Measurements from ENCODE around the gene RXRA.

The RXRA gene

GRCh38 chr9:134373269-134373668 lies 47.0 kb downstream of the RXRA start:
- H3K27me3 ChIP-seq (ENCODE audit: low read length), result no peaks in the 10 kb centered on the region
- no peaks in the 10 kb centered on the region for H3K9me3 ChIP-seq (ENCODE audit: insufficient read depth, low read length)
- no peak overlapping the region for H3K27ac ChIP-seq (ENCODE audit: low read depth, low read length)
- TF ChIP-seq EZH2phosphoT487 (conservative IDR thresholded peaks at IDR 0.05; ENCODE audit: low read length), result no peak
- no peak for TF ChIP-seq CTCF (IDR thresholded peaks at IDR 0.05; ENCODE audit: insufficient read depth, low read length, poor library complexity, severe bottlenecking)
- H3K9ac ChIP-seq (ENCODE audit: low read length), result no peak overlapping the region
- no peaks in the 10 kb centered on the region for H3K79me2 ChIP-seq (ENCODE audit: insufficient read depth, low read length)
- no peak overlapping the region for H3K4me3 ChIP-seq (ENCODE audit: insufficient read depth, low read length, poor library complexity, severe bottlenecking)
- no peaks in the 10 kb centered on the region for H4K20me1 ChIP-seq (ENCODE audit: low read depth, low read length)
- no peaks in the 10 kb centered on the region for H3F3A ChIP-seq (ENCODE audit: insufficient read depth)
- no peak overlapping the region for H2AFZ ChIP-seq (ENCODE audit: low read depth, low read length, severe bottlenecking)
- H3K4me2 ChIP-seq (ENCODE audit: low read depth, low read length, poor library complexity, severe bottlenecking), result no peak overlapping the region
- H3K36me3 ChIP-seq (ENCODE audit: low read length), result no peaks in the 10 kb centered on the region
- H3K9me2 ChIP-seq (replicated peaks; ENCODE audit: insufficient read depth, low read length), result no peaks in the 10 kb centered on the region

DNA sequence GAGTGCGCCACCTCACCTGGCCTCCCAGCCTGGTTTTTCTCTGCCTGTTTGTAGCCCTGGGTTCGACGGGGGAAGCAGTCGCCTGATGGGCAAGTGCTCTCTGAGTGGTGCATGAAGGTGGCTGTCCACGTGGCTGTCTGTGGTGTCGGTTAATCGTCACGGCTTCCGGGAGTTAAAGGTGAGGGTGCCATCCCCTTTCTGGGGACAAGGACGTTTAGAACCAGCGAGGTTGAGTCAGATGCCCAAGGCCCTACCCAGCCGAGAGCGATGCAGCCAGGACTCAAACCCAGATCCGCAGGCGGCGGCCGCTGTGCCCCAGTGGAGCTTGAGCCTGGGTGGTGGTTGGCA lies 47.7 kb downstream of the RXRA start:
- Histone ChIP-seq H3K27me3 (ENCODE audit: low read length) (no peaks in the 10 kb centered on the region), H3K9ac (ENCODE audit: low read length) (no peak overlapping the region), H3K27ac (ENCODE audit: low read depth, low read length) (no peak overlapping the region), H4K20me1 (ENCODE audit: low read depth, low read length) (no peaks in the 10 kb centered on the region), H3K79me2 (ENCODE audit: insufficient read depth, low read length) (no peaks in the 10 kb centered on the region), H3K9me3 (ENCODE audit: insufficient read depth, low read length) (no peaks in the 10 kb centered on the region), H3K4me2 (ENCODE audit: low read depth, low read length, poor library complexity, severe bottlenecking) (no peak overlapping the region), H3K4me3 (ENCODE audit: insufficient read depth, low read length, poor library complexity, severe bottlenecking) (no peak overlapping the region), H2AFZ (ENCODE audit: low read depth, low read length, severe bottlenecking) (no peak overlapping the region), H3F3A (ENCODE audit: insufficient read depth) (no peaks in the 10 kb centered on the region), H3K9me2 (replicated peaks; ENCODE audit: insufficient read depth, low read length) (no peaks in the 10 kb centered on the region), H3K36me3 (ENCODE audit: low read length) (no peaks in the 10 kb centered on the region)
- TF ChIP-seq EZH2phosphoT487 (conservative IDR thresholded peaks at IDR 0.05; ENCODE audit: low read length) (no peak), CTCF (IDR thresholded peaks at IDR 0.05; ENCODE audit: insufficient read depth, low read length, poor library complexity, severe bottlenecking) (no peak)

DNA sequence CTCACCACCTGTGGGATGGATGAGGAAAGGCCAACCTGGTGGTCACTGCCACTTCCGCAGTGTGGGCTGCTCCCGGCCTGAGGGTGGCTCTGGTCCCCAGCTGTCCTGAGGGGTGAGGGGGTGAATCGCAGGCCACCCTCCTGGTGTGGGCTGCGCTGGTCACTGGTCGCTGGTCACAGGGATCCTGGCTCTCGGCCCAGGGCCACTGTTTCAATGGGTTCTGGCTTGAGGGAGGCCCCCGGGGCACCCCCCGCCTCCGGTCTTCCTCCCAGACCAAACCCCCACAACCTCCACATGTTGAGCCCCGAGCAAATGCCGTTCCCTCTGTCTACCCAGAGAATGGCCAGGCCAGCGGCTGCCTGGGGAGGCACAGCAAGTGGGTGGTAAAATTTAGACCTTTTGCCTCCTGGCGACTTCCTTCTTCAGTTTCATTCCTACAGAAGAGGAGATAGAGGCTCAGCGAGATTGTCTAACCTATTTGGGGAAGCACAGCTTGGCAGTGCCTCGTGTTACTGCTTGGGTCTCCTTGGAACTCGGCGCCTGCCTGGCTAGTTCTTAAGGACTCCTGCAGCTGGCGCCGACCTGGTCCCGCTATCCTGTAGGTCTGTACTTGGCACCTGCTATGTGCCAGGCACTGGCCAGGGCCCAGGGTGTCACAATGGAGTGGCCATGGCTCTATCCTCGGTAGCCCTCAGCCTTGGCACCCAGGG lies 48.2 kb downstream of the RXRA start:
- Histone ChIP-seq H4K20me1 (ENCODE audit: low read depth, low read length) (no peaks in the 10 kb centered on the region), H3K79me2 (ENCODE audit: insufficient read depth, low read length) (no peaks in the 10 kb centered on the region), H3K27me3 (ENCODE audit: low read length) (no peaks in the 10 kb centered on the region), H3K9me3 (ENCODE audit: insufficient read depth, low read length) (no peaks in the 10 kb centered on the region), H3K4me2 (ENCODE audit: low read depth, low read length, poor library complexity, severe bottlenecking) (no peak overlapping the region), H3K27ac (ENCODE audit: low read depth, low read length) (no peak overlapping the region), H3K4me3 (ENCODE audit: insufficient read depth, low read length, poor library complexity, severe bottlenecking) (no peak overlapping the region), H2AFZ (ENCODE audit: low read depth, low read length, severe bottlenecking) (no peak overlapping the region), H3F3A (ENCODE audit: insufficient read depth) (no peaks in the 10 kb centered on the region), H3K9ac (ENCODE audit: low read length) (no peak overlapping the region), H3K9me2 (replicated peaks; ENCODE audit: insufficient read depth, low read length) (no peaks in the 10 kb centered on the region), H3K36me3 (ENCODE audit: low read length) (no peaks in the 10 kb centered on the region)
- TF ChIP-seq EZH2phosphoT487 (conservative IDR thresholded peaks at IDR 0.05; ENCODE audit: low read length), result no peak

DNA sequence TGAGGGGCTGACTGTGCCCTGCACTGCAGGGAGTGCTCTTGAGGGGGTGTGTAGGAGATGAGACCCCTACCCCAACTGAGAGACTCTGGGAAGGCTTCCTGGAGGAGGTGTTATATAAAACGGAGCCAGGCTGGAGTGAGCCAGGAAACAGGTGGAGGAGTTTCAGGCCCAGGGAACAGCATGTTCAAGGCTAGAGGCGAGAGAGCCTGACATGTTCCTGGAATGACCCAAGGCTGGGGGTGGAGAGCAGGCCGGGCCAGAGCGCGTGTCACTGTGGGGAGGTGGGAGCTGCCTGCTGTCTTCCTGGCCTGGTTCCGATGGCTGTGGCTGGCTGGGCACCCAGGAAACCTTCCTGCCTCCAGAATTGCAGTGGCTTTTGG lies 48.7 kb downstream of the RXRA start:
- H3K79me2 ChIP-seq (ENCODE audit: insufficient read depth, low read length), result no peaks in the 10 kb centered on the region
- no peaks in the 10 kb centered on the region for H3F3A ChIP-seq (ENCODE audit: insufficient read depth)
- no peaks in the 10 kb centered on the region for H3K36me3 ChIP-seq (ENCODE audit: low read length)
- no peak overlapping the region for H2AFZ ChIP-seq (ENCODE audit: low read depth, low read length, severe bottlenecking)
- no peak overlapping the region for H3K27ac ChIP-seq (ENCODE audit: low read depth, low read length)
- H3K4me3 ChIP-seq (ENCODE audit: insufficient read depth, low read length, poor library complexity, severe bottlenecking), result no peak overlapping the region
- H3K9ac ChIP-seq (ENCODE audit: low read length), result no peak overlapping the region
- no peaks in the 10 kb centered on the region for H3K9me3 ChIP-seq (ENCODE audit: insufficient read depth, low read length)
- no peaks in the 10 kb centered on the region for H3K9me2 ChIP-seq (replicated peaks; ENCODE audit: insufficient read depth, low read length)
- no peaks in the 10 kb centered on the region for H4K20me1 ChIP-seq (ENCODE audit: low read depth, low read length)
- no peaks in the 10 kb centered on the region for H3K27me3 ChIP-seq (ENCODE audit: low read length)
- H3K4me2 ChIP-seq (ENCODE audit: low read depth, low read length, poor library complexity, severe bottlenecking), result no peak overlapping the region
- TF ChIP-seq CTCF (IDR thresholded peaks at IDR 0.05; ENCODE audit: insufficient read depth, low read length, poor library complexity, severe bottlenecking) (no peak), EZH2phosphoT487 (conservative IDR thresholded peaks at IDR 0.05; ENCODE audit: low read length) (no peak)

Measured in SU-DHL-6 (cell line).